ENCODE results near the gene FLYWCH1.

GRCh38 chr16:2933701-2934100 lies 22.0 kb downstream of the FLYWCH1 start:
- TF ChIP-seq CTCF (IDR thresholded peaks at IDR 0.05 in 4 of 5, conservative IDR thresholded peaks at IDR 0.05 in 1 of 5) (no peak), POLR2A (IDR thresholded peaks at IDR 0.05) (no peak)
